OCI-LY3 (cell line): ENCODE measurements around the gene CMTM1.

Experiments
- CTCF ChIP-seq: fragments of 200-600, 300-600 bp; sonication (generic); IDR thresholded peaks from 2 replicates; pipeline ENCODE4 v1.5.1; 2014; ENCODE audit warnings: antibody characterized with exemption, low read length, low read depth
- EZH2phosphoT487 ChIP-seq: fragments of 200-600 bp; shearing (Covaris generic); IDR thresholded peaks from 2 replicates; pipeline ENCODE4 v1.6.1; 2018; ENCODE audit warnings: antibody characterized with exemption, mixed run types, low read depth

- TF ChIP-seq EZH2phosphoT487 = no peak
- TF ChIP-seq CTCF = no peak
Observed at GRCh38 chr16:66569131-66569530, 2.9 kb downstream of the CMTM1 start.
